GM19467 (cell line): ENCODE results near the gene OR10H1.
"Not testable (repeated sequence)": the region's sequence is repeated elsewhere in the genome, so short reads cannot be mapped to it uniquely, and the experiment has no call there.

Source experiments
- ATAC-seq: cut with Tn5 transposase; IDR thresholded peaks from one replicate; pipeline ENCODE4 v1.9.1; 2021; ENCODE audit warnings: mild to moderate bottlenecking, moderate library complexity; ENCODE audit not compliant: unreplicated experiment

Gene OR10H1

DNA sequence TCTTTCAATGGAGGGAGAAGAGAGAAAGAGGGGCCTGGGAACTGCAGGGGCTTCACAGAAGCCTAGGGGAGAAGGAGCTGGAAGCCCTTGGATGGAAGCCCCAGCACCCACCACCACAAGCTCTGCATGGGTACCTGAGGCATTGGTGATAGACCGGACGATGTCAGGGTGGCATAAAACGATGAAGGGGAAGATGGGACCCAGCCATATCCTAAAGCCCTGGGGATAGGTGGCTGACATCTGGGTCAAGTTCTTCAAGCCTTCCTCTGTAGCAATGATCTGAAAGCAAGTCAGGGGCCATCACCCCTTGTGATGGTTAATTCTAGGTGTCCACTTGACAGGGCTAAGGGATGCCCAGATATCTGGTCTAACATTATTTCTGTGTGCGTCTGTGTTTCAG lies 39.2 kb downstream of the OR10H1 start:
- no peak for ATAC-seq

DNA sequence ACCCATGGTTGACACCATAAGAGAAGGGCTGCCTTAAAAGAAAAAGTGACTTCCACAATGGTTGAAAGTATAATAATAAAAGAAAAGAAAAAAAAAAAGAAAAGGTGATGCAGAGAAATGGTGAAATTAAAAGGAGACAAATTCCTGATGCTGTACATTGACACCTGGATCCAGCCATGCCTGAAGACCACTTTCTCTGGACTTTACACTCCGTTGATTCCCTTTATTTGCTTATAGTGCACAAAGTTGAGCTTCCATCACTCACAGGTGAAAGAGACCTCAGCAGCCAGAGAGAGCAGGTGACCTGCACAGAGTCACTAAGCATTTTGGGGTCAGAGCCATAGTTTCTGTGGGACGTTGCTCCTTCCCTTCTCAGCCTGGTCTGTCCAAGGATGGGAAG lies 40.2 kb downstream of the OR10H1 start:
- ATAC-seq: no peak

DNA sequence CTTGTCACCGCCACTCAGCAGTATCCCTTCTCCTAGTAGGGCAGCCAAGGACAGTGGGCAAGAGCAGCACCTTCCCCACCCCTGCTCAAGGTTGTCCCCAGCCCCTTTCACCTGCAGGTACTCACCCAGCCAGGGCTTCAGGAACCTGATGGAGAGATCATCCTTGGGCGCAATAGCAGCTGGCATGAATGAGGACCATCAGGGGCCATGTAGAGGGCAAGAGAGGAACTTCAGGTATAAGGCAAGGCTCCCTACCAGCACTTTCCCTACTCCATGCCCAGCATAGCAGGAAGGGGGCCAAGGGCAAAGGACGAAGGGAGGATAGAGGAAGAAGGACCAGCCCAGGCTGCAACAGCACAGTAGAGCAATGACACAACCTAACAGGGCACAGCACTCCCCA lies 41.3 kb downstream of the OR10H1 start:
- not testable (repeated sequence) for ATAC-seq

- no peak for ATAC-seq
These were observed 45.9 kb downstream of the OR10H1 start for GRCh38 chr19:15769586-15769985.

- no peak for ATAC-seq
These were observed 55.4 kb downstream of the OR10H1 start for GRCh38 chr19:15759962-15760565.

DNA sequence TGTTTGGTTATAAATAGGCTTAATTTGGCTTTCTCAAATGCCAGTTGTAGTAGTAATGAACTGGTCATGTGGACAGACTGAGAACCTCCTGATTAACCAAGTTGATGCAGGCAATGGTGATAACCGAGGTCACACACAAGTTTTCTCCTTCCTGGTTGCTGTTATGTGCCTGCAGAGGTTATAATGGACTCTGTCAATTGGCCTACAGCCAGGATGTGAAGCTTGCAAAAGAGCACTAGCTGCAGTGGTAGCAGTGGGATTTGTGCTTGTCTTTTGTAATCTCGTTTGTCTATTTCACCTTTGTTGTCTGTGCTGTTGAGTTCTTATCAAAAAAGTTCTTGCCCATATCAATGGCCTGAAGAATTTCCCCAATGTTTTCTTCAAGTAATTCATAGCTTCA lies 57.1 kb downstream of the OR10H1 start:
- no peak for ATAC-seq
